Islet precursor cell (in vitro differentiated cells): ENCODE results near the gene PLXDC2.

Experiments used
- DNase-seq: peaks from one replicate; pipeline ENCODE4 v3.0.0-alpha.2; 2018

Gene PLXDC2

GRCh38 chr10:19817231-19817933 is 1.1 kb downstream of the PLXDC2 start:
- DNase-seq: peak; percentile 76

GRCh38 chr10:19818876-19819275 is 2.6 kb downstream of the PLXDC2 start:
- DNase-seq: no peak

- no peak for DNase-seq
Observed at GRCh38 chr10:19819419-19820033, 3.3 kb downstream of the PLXDC2 start.

- no peak for DNase-seq
Observed at GRCh38 chr10:19824381-19825342, 8.4 kb downstream of the PLXDC2 start.

GRCh38 chr10:19825700-19826099 is 9.5 kb downstream of the PLXDC2 start:
- DNase-seq: no peak

- no peak for DNase-seq
Observed at GRCh38 chr10:19826712-19827111, 10.5 kb downstream of the PLXDC2 start.

GRCh38 chr10:19828278-19829049 is 12.2 kb downstream of the PLXDC2 start:
- DNase-seq: peak; percentile 77

- DNase-seq: no peak
Observed at GRCh38 chr10:19832699-19833098, 16.5 kb downstream of the PLXDC2 start.

- peak; percentile 89 for DNase-seq
Observed at GRCh38 chr10:19833170-19833824, 17.1 kb downstream of the PLXDC2 start.

GRCh38 chr10:19835952-19836351 is 19.7 kb downstream of the PLXDC2 start:
- DNase-seq: no peak

GRCh38 chr10:19839090-19839489 is 22.9 kb downstream of the PLXDC2 start:
- no peak for DNase-seq

GRCh38 chr10:19839552-19839951 is 23.3 kb downstream of the PLXDC2 start:
- DNase-seq: no peak

GRCh38 chr10:19840776-19841175 is 24.5 kb downstream of the PLXDC2 start:
- no peak for DNase-seq

- no peak for DNase-seq
Observed at GRCh38 chr10:19843487-19843886, 27.3 kb downstream of the PLXDC2 start.

GRCh38 chr10:19845503-19846368 is 29.5 kb downstream of the PLXDC2 start:
- no peak for DNase-seq

- no peak for DNase-seq
Observed at GRCh38 chr10:19847321-19847720, 31.1 kb downstream of the PLXDC2 start.

GRCh38 chr10:19848226-19848985 is 32.2 kb downstream of the PLXDC2 start:
- DNase-seq: no peak

GRCh38 chr10:19853831-19854230 is 37.6 kb downstream of the PLXDC2 start:
- DNase-seq: no peak

GRCh38 chr10:19857876-19858275 is 41.6 kb downstream of the PLXDC2 start:
- DNase-seq: no peak

- DNase-seq: no peak
Observed at GRCh38 chr10:19860107-19860506, 43.9 kb downstream of the PLXDC2 start.
